ENCODE measurements around the gene TBCE.

DNA sequence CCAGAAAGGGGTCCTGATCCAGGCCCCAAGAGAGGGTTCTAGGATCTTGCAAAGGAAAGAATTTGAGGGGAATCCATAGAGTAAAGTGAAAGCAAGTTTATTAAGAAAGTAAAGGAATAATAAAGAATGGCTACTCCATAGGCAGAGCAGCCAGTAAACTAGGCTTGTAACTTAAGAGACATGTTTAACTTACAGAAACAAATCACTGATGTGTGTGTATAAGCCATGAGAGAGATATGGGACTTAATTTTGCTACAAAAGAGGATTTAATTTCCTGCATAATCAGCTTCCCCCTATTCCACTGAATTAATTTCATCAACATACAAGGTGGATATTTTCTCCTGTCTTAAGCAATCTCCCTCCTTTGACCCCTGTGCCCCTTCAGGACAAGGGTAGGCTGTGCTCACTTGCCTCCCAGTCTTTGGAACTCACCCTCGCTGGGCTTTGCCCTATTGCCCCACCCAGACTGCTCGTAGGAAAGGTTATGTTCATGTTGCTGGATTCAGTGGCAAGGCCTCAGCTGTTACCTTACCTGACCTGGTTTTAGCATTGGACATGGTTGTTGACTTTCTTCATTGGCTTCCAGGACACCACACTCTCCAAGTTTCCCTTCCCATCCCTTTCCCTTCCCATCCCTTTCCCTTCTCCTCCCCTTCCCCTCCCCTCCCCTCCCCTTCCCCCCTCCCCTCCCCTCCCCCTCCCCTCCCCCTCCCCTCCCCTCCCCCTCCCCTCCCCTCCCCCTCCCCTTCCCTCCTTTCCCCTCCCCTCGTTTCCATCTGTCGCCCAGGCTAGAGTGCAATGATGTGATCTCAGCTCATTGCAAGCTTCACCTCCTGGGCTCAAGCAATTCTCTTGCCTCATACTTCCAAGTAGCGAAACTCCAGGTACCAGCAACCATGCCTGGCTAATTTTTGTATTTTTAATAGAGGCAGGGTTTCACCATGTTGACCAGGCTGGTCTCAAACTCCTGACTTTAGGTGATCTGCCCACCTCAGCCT, 44.6 kb downstream of the TBCE start:
- TF ChIP-seq, protein P1, sequence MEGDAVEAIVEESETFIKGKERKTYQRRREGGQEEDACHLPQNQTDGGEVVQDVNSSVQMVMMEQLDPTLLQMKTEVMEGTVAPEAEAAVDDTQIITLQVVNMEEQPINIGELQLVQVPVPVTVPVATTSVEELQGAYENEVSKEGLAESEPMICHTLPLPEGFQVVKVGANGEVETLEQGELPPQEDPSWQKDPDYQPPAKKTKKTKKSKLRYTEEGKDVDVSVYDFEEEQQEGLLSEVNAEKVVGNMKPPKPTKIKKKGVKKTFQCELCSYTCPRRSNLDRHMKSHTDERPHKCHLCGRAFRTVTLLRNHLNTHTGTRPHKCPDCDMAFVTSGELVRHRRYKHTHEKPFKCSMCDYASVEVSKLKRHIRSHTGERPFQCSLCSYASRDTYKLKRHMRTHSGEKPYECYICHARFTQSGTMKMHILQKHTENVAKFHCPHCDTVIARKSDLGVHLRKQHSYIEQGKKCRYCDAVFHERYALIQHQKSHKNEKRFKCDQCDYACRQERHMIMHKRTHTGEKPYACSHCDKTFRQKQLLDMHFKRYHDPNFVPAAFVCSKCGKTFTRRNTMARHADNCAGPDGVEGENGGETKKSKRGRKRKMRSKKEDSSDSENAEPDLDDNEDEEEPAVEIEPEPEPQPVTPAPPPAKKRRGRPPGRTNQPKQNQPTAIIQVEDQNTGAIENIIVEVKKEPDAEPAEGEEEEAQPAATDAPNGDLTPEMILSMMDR (IDR thresholded peaks at IDR 0.05; ENCODE audit: low read length) = no peak
- no peak for TF ChIP-seq EZH2 (optimal IDR thresholded peaks at IDR 0.05; ENCODE audit: low read depth, low read length)
